MM.1S (cell line): ENCODE measurements around the gene ACSF3.

ENCODE experiments used
- CTCF ChIP-seq: fragments of 300-600 bp; sonication (generic); IDR thresholded peaks from 2 replicates; pipeline ENCODE4 v1.5.1; 2016; ENCODE audit warnings: antibody characterized with exemption, low read length, mixed read lengths
- EZH2phosphoT487 ChIP-seq: fragments of 300-600 bp; sonication (generic); IDR thresholded peaks from 2 replicates; pipeline ENCODE4 v1.6.1; 2018; ENCODE audit warnings: antibody characterized with exemption, low read length

- TF ChIP-seq CTCF, result no peak
- TF ChIP-seq EZH2phosphoT487, result no peak
These were observed 105.0 kb downstream of the ACSF3 start for GRCh38 chr16:89198417-89199240.
